T-helper 1 cell treated with Interleukin-12 subunit alpha and Interleukin-12 subunit beta and Interleukin-4 antibody, amounts not matched to agents 30 ng/mL and 1 ng/mL, for 36 hours (primary cell): ENCODE results near the gene S1PR1. TPM values are rescaled to one million over a fixed set of nuclear protein-coding genes. Genes with fewer than 3 reads are reported as not detected.
"Not testable (repeated sequence)": the region's sequence is repeated elsewhere in the genome, so short reads cannot be mapped to it uniquely, and the experiment has no call there.

Source experiments
- intact Hi-C: fragments of 100-400 bp; cut with micrococcal nuclease; formaldehyde crosslinking; loops from one replicate; pipeline ENCODE4 v1.15.1; 2024
- total RNA-seq: library from RNA; stranded (reverse); gene quantifications from 2 replicates; pipeline ENCODE4 v1.2.3, GENCODE V29; 2022

The S1PR1 gene
- 132 TPM in 2 replicates for total RNA-seq

DNA sequence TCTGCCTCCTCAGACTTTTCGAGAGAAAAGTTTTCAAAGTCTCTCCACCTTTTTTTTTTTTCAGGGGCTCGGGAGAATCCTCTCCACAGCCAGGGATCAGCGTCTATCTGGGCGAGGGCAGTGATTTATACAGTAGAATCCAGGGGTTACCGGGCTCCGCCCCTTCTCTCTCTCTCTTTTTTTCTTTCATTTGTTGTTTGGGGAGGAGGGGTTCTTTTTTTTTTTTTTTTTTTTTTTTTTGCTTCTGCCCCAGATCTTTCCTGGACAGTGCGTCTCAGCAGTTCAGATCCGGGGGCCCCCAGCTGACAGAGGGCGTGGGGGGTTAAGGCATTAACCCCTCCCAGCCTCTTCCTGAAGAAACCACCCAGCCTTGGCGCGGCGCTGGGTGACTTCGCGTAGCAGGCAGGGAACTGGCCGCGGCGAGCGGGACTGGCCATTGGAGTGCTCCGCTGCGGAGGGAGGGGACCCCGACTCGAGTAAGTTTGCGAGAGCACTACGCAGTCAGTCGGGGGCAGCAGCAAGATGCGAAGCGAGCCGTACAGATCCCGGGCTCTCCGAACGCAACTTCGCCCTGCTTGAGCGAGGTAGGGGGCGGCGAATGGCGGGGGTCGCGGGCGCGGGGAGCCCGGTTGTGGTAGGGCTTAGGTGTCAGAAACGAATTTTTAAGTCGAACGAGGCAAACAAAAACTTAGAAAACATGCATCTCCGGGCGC is at the start of gene S1PR1:
TSS of gene S1PR1 (plus strand) at position 504 of the 713 bp plus-strand sequence. CDS start 1,966 bp downstream, outside the sequence.
- intact Hi-C loops = loop anchor here (5.0 kb wide), 4 partner anchors 794 to 1199 kb away; partner anchors contain the start of genes CDC14A, SASS6 and TRMT13

- intact Hi-C loops = no loop called here
These were observed 49.5 kb upstream of the S1PR1 start for GRCh38 chr1:101187297-101187696.

DNA sequence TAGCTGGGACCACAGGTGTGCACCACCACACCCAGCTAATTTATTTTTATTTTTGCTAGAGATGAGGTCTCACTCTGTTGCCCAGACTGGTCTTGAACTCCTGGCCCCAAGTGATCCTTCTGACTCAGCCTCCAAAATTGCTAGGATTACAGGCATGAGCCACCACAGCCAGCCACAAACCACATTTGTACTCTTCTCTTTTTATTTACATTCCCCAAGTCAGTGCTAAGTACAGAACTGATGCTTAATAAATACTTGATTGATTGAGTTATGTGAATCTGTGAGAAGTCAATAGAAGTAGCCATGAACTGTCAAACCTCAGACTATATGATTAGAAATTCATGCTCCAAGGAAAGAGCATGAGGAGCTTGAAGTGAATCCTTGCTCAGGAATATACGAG is 48.5 kb upstream of the S1PR1 start:
- intact Hi-C loops = no loop called here

DNA sequence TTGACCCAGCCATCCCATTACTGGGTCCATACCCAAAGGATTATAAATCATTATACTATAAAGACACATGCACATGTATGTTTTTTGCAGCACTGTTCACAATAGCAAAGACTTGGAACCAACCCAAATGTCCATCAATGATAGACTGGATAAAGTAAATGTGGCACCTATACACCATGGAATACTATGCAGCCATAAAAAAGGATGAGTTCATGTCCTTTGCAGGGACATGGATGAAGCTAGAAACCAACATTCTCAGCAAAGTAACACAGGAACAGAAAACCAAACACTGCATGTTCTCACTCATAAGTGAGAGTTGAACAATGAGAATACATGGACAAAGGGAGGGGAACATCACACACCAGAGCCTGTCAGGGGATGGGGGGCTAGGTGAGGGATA is 47.9 kb upstream of the S1PR1 start:
- intact Hi-C loops = not testable (repeated sequence)

- intact Hi-C loops = no loop called here
These were observed 46.4 kb upstream of the S1PR1 start for GRCh38 chr1:101190441-101190840.

DNA sequence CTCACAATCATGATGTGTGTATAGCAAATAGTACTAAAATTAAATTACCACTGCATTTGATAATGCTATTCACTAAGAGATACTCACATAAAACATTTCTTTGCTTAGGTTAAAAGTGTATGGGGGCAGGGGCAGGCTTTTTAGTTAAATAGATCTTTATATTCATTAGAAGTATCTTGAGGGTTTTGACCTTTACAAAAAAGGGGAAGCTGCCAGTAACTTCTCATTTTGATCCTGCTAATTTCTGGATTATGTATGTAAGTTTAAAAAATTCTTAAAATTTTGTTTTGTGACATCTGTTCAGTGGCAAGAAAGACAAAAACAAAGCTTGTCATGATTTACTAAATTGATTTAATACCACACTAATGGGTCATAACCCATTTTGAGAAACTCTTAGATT is 45.8 kb upstream of the S1PR1 start:
- intact Hi-C loops = no loop called here

DNA sequence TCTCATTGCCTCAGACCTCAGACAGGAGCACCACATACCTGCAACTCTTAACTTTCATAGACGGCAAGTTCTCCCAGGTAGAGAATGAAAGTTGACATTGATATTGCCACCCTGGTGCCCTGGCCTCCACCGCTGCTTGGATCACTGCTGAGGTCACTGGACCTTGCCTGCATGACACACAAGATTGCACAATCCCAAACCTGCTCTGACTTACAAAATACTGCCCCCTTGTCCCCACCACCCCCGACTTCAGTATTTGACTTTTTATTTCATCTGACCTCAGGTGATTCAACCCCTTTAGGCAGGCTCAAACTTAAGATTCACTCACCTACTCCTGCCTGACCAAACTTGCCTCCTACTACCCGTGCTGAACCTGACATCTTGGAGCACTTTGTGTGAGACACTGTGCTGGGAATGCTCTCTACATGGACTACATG is 43.1 kb upstream of the S1PR1 start:
- intact Hi-C loops = no loop called here

DNA sequence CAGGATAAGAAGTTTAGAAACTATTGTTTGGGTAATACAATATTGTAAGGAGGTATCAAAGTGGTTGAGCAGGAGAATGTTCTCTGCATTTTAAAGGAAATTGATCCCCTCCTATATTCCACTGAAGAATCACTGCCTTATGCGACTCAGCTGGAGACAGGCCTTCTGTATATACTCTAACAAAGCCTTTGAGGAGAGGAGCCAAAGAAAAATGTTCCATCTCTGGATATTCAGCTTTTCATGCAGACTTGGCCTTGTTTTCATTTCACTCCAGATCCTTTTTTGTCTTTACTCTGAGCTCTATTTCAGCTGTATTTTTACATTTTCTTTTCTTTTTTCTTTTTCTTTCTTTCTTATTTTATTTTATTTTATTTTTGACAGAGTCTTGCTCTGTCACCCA is 42.1 kb upstream of the S1PR1 start:
- intact Hi-C loops = no loop called here

- intact Hi-C loops = no loop called here
These were observed 40.2 kb upstream of the S1PR1 start for GRCh38 chr1:101196668-101197067.

- intact Hi-C loops = loop anchor here (1.0 kb wide), 2 partner anchors 14 to 20 kb away; no protein-coding TSS in a partner anchor
These were observed 37.8 kb upstream of the S1PR1 start for GRCh38 chr1:101198842-101199636.

DNA sequence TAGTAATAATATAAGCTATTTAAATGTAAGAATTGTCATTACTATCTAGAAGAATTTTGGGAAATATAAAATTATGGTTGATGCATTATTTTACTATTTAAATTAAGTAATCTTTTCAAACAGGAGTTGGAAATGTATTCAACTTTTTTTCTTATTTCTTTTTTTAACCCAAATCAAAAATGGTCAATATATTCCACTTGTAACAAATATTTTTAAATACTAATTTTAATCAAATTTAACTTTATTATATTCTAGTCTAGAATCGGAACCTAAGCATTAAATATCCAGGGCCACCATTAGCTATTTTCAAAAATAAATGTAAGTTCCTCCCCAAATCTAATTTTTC is 37.2 kb upstream of the S1PR1 start:
- intact Hi-C loops = loop anchor here (1.0 kb wide), 2 partner anchors 14 to 20 kb away; no protein-coding TSS in a partner anchor

DNA sequence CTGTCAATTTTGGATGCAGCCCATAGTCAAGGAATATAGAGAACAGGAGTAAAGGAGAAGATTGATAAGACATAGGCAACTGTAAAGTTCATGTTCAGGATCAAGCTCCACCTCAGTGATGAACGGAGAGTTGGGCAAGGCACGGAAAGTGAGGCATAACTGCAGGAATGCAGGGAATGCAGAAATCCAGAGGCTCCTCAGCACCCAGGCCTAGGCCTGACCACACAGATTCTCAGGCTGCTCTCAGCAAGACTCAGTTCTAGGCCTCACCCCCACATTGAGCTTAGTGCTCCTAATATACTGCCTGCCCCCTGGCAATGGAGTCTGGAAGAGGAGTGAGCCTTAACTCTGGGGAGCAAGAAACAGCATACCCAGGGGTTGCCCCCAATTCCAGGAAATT is 36.3 kb upstream of the S1PR1 start:
- intact Hi-C loops = no loop called here

- intact Hi-C loops = no loop called here
These were observed 32.8 kb upstream of the S1PR1 start for GRCh38 chr1:101203820-101204540.

DNA sequence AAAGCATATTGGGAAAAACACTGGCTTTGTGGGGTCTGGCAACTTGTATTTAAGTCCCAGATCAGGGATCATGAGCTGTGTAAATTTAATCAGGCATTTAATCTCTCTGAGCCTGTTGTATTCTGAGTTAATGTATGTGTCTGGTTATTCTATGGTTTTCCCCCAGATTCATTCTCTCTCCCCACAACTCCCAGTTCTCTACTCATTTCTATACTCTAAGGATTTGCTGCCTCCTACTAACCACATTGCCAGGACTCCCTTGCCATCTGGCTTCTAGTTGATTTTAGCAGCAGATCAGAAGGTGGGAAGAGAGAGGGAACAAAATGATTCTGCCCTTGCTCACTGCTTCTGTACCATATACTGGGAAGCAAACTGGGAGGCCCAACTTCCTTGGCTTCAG is 31.4 kb upstream of the S1PR1 start:
- intact Hi-C loops = no loop called here

GRCh38 chr1:101206139-101206538 is 30.7 kb upstream of the S1PR1 start:
- intact Hi-C loops = not testable (repeated sequence)

DNA sequence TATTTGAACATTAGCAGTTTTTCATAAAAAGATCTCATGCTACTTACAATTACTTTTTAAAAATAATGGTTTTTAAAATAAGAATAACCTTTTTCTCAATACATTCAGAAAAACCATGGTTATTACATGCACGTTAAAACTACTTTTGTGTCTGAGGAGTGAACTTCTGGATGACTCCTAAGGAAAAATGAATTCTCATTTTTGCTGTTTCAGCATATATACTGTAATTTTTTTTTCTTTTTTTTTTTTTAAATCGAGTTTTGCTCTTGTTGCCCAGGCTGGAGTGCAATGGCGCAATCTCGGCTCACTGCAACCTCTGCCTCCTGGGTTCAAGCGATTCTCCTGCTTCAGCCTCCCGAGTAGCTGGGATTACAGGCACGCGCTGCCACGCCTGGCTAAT is 29.5 kb upstream of the S1PR1 start:
- intact Hi-C loops = not testable (repeated sequence)

- intact Hi-C loops = no loop called here
These were observed 28.9 kb upstream of the S1PR1 start for GRCh38 chr1:101207891-101208290.

- intact Hi-C loops = no loop called here
These were observed 21.3 kb upstream of the S1PR1 start for GRCh38 chr1:101215363-101216011.

- intact Hi-C loops = no loop called here
These were observed 20.2 kb upstream of the S1PR1 start for GRCh38 chr1:101216623-101217022.

- intact Hi-C loops = no loop called here
These were observed 19.7 kb upstream of the S1PR1 start for GRCh38 chr1:101217148-101217547.

GRCh38 chr1:101218968-101219367 is 17.9 kb upstream of the S1PR1 start:
- intact Hi-C loops = not testable (repeated sequence)
